GM18502 (cell line): ENCODE measurements around the gene ATP6V1G2.
"Not testable (repeated sequence)": the region's sequence is repeated elsewhere in the genome, so short reads cannot be mapped to it uniquely, and the experiment has no call there.

Experiments used
- ATAC-seq: cut with Tn5 transposase; IDR thresholded peaks from one replicate; pipeline ENCODE4 v1.9.1; 2021; ENCODE audit warnings: mild to moderate bottlenecking; ENCODE audit not compliant: unreplicated experiment, poor library complexity

ATP6V1G2 gene

DNA sequence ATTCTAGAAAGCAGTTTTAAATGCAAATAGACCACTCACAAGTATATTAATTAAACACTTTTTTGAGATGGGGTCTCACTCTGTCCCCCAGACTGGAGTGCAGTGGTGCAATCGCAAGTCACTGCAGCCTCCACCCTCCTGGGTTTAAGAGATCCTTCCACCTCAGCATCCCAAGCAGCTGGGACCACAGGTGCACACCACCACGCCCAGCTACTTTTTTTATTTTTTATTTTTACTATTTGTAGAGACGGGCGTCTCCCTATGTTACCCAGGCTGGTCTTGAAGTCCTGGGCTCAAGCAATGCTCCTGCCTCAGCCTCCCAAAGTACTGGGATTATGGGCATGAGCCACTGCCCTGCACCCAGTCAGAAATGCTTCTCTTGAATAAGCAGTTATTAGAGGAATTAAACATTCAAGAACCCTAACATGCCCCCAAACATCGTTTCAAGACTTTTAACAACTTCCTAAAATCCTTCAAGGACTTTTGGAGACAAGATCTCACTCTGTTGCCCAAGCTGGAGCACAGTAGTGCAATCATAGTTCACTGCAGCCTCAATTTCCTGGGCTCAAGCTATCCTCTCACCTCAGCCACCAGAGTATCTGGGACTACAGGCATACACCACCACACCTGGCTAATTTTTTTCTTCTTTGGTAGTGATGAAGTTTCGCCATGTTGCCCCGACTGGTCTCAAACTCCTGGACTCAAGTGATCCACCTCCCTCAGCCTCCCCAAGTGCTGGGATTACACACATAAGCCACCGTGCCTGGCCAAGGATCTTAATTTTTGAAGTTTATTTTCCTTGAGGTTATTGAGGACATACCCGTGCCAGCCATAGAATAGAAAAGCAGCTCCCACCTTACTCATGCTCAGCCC lies 14.4 kb downstream of the ATP6V1G2 start:
- no peak for ATAC-seq

DNA sequence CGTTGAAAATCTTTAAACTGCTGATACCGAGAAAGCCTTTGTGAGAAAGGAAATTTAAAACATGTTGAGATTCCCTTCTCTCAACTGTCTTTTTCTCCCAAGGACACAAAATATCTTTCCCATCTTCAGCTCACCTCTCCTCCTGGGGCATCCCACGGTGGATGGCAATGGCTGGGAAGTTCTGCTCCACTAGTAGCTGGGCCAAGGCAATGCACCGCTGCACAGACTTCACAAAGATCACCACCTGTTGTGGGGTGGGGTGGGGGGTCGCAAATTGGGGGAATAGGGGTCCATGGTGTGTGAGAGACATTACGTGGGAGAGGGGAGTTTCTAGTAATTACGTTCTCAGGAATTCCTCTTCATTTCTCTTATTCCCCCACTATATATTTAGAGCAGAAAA lies 15.2 kb downstream of the ATP6V1G2 start:
- ATAC-seq, result no peak

DNA sequence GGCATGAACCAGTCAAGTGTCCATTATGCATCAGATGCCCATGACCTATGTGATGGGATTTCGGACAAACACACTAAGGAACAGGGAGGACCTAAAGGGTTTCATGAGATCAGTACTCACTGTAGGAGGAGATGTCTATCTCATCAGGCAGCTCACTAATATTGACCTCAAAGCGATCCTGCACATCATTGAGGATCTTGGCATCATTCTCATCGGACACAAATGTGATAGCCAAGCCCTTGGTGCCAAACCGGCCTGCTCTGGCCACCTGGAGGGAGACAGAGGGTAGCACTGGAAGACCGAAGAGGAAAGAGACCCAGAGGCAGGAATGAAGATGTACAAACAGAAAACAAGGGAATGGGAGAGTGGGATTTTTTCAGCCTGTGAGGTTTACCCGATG lies 15.7 kb downstream of the ATP6V1G2 start:
- ATAC-seq, result no peak

DNA sequence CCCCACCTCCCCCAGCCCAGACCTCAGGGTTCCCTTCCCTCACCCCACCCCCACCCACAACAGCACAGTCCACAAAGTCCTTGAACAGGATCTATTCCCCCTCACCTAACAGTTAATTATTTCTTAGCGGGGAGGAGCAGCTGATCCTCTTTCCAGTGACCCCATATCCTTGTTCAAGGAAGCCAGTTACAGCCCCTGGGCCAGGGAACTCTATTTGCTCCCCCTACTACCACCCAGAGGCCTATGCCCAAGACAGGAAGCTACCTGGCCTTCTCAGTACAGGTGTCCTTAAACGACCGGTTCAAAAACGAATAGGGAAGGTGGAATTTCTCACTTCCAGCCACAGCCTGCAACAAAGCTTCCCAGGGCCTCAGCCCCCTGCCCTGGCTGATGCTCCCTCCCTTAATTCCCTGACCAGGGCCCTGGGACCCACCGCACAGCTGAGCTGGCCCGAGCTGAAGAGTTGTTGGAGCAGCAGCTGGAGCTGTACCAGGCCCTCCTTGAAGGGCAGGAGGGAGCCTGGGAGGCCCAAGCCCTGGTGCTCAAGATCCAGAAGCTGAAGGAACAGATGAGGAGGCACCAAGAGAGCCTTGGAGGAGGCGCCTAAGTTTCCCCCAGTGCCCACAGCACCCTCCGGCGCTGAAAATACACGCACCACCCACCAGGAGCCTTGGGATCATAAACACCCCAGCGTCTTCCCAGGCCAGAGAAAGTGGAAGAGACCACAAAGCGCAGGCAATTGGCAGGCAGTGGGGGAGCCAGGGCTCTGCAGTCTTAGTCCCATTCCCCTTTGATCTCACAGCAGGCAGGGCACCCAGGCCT lies 16.9 kb downstream of the ATP6V1G2 start:
- no peak for ATAC-seq

DNA sequence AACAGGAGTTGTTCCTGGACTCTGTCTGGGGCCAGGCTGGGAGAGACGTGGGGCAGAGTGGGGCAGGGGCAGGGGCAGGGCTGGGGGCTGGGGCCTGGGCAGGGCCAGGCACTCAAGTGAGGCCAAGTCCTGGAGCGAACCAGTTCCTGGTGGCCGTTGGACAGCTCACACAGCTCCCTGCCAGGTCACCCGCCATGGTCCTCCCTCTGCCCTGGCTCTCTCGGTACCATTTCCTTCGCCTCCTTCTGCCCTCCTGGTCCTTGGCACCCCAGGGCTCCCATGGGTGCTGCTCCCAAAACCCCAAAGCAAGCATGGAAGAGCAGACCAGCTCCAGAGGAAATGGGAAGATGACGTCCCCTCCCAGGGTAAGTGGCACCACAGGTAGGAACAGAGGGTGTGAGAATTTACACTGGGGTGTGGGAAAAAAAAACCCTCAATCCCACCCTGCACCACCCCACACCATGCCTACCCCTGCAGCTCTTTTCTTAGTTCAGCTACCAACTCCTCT lies 17.5 kb downstream of the ATP6V1G2 start, which contains the start of gene MCCD1:
MCCD1 (plus strand) TSS at position 142 of the 508 bp plus-strand sequence; CDS start at position 195, 53 bp downstream.
- no peak for ATAC-seq

DNA sequence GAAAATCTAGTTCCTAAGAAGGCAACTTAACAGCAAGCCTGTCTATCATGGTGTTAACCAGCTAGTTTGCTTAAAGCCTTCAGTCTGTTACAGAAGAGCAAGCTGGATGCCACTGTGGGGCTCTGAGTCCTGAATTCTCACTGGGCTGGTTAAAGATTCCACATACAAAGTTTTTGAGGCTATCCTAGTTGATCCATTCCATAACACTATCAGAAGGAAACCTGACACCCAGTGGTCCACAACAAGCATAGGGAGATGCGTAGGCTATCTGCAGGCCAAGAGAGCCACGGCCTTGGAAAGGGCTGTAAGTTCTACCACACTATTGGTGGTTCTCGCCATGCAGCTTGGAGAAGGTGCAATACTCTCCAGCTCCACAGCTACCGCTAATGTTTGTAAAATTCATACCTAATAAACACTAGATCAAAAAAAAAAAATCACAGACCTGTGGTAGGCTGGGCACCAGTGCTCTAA lies 18.1 kb downstream of the ATP6V1G2 start:
- no peak for ATAC-seq

DNA sequence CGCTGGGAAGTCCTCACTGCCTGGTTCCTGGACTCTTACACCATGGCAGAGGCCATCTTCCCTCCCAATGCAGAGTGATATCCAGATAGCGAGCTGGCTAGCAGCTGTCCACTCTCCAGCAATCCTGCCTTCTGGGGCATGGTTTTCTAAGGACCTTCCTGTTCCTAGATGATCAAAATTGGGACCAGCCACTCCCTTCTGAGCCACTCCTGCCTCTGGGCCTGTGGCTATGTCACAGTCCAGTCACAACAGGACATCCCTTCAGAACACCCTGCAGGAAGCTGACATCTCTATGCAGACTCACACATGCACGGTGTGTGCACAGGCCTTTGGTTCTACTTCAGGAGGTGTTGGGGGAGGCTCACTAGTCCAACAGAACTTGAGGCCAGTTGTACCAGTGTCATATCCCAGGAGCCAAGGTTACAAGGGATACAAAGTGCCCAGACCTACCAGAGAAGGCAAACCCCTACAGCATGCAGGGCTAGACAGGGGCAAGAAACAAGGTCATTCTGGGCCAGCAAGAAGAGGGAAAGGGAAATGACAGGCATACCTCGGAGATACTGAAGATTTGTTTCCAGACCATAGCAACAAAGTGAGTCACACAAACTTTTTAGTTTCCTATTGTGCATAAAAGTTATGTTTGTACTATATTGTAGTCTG lies 20.3 kb downstream of the ATP6V1G2 start:
- no peak for ATAC-seq

DNA sequence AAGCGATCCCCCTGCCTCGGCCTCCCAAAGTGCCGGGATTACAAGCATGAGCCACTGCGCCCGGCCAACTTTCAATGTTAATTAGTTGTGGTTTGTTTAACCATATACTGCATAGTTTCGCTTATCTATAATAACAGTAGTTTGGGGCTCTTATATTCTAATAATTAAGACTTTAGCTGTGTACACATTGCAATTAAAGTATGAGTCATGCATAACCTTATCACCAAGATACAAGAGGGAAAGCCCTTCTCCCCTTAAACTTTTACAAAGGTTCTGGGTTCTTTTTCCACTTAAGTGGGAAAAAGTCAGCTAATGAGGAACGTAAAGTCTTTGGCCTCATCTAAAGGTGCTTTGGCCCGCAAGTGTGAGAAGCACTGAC lies 20.9 kb downstream of the ATP6V1G2 start:
- ATAC-seq, result no peak

DNA sequence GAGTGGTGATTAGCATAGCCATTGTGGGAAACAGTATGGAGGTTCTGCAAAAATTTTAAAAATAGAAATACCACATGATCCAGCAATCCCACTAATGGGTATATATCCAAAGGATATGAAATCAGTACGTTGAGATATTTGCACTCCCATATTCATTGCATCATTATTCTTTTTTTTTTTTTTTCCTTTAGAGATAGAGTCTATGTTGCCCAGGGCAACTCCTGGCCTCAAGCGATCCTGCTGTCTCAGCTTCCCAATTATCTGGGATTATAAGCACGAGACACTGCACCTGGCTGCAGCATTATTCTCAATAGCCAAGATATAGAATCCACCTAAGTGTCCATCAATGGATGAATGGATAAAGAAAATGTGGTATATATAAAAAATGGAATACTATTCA lies 24.6 kb downstream of the ATP6V1G2 start:
- ATAC-seq, result no peak

DNA sequence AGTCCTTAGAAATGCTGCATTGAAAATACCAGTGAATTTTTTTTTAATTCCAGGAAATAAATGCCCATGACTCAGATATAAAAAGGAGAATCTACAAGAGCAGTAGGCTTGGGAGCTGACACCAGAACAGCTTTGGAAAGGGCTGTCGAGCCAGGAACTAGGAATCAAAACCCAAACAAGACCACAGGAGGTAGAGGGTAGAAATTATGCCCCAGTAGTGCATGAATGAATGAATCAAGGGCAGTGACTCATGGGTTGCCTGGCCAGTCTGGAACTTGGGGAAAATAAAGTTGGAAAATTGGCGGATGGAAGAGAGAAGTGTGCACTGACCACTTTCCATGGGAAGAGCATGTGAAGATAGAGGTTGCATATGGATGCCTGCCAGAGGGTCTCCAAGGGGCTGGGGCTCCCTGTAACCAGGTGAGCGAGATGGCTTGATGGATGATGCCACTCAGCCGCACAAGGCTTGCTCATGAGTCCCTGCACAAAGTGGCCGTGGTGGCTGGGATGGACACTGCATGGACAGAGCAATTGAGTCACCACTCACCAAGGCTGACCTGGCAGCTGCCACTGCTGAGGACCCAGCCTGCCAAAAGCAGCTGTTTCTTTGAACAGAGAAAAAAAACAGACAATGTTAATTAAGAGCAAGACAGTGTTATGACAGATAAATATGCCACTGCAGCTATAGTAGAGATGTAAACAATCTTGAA lies 32.8 kb downstream of the ATP6V1G2 start:
- no peak for ATAC-seq

DNA sequence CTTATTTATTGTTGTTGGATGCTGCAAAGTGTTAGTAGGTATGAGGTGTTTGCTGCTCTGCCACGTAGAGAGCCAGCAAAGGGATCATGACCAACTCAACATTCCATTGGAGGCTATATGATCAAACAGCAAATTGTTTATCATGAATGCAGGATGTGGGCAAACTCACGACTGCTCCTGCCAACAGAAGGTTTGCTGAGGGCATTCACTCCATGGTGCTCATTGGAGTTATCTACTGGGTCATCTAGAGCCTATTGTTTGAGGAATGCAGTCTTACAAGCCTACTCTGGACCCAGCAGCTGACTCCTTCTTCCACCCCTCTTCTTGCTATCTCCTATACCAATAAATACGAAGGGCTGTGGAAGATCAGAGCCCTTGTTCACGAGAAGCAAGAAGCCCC lies 36.4 kb downstream of the ATP6V1G2 start:
- no peak for ATAC-seq

DNA sequence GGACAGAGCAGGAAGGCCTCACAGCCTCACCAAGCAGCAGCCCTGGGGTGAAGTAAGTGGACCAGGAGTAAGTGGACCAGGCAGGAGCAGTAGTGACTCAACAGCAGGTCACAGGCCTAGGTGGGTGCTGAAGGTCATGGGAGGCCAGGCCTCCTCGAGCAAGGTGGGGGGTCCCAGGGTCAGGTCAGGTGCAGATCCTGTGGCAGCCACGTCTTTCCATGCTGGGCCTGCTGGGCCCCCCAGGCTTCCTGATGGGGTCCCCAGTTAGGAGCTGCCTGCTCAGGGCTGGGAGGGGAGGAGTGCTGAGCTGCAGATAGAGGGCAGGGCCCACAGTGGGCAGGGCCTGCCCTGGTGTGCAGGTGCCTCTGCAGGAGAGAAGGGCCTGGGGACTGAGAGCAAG lies 37.4 kb downstream of the ATP6V1G2 start:
- not testable (repeated sequence) for ATAC-seq

DNA sequence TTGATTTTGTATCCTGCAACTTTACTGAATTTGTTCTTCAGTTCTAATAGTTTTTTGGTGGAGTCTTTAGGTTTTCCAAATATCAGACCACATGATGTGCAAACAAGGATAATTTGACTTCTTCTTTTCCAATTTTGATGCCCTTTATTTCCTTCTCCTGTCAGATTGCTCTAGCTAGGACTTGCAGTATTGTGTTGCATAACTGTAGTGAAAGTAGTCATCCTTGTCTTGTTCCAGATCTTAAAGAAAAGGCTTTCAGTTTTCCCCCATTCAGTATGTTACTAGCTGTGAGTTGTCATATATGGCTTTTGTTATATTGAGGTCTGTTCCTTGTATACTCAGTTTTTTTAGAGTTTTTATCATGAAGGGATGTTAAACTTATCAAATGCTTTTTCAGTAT lies 43.8 kb downstream of the ATP6V1G2 start:
- ATAC-seq, result no peak

DNA sequence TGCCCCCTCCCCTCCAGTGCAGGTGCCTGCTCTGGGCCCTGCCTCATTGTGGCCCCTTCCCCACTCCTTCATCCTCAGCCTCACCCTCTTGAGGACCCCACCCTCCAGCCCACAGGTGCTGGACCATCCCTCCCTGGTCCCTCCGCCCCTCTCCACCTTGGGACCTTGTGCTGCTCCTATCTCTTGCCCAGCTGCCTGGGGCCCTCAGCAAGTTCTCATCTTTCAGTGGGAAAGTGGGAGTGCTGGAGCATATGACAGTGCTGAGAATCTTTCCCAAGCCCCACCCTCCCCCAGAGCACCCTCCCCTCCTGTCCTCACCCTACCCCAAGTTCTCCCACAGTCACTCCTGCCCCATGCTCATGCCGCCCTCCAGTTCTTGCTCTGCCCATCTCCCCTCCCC lies 46.8 kb downstream of the ATP6V1G2 start:
- not testable (repeated sequence) for ATAC-seq

DNA sequence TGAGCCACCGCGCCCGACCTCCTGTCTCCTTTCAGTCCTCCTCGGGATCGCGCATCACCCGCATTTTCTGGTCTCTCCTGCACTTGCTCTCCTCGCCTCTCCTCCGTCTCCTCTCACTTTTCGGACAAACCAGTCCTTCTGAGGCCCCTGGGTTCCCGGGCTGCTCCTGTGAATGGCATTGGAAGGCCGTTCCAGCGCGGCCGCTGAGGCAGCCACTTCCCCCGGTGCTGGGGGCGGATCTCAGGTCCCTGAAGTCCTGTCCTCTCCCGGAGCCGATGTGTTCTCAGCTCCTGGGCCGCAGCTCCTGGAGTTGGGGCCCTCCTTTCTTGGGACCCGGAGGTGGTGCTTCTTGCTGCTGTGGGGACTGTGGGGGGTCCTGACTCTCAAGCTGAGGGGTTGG lies 47.7 kb downstream of the ATP6V1G2 start:
- no peak for ATAC-seq

DNA sequence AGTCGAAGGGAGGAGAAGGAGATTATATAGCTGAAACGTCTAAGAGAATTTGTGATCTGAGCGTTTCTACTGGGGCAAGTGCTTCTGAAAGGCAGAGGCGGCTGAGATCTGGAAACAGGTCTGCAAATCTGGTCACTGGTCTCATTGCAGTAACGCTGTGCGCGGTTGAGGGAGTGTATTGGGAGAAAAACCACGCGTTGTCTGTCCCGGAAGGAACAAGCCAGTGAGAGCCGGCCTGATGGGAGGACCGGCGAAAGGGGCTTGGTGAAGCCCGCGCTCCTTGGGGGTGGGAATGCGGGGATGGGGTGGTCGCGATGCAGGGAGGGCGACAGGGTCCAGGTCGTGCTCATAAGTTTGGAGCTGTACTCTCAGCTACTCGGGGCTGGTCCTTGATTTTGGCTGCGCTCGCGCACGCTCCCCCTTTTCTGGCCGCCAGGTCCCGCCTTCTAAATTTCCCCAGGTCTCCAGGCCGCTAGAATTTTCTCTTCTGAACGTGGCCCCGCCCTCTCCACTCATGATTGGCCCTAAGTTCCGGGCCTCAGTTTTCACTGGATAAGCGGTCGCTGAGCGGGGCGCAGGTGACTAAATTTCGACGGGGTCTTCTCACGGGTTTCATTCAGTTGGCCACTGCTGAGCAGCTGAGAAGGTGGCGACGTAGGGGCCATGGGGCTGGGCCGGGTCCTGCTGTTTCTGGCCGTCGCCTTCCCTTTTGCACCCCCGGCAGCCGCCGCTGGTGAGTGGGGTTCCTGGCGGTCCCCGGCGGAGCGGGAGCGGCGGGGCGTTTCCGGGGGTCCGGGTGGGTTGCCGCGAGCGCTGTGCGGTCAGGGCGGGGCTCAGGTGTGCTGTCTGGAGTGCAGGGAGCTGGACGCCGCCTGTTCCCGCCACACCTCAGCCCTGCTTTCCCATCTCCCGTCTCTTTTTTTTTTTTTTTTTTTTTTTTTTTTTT lies 48.6 kb downstream of the ATP6V1G2 start, which contains the start of gene MICB:
MICB (plus strand) TSS at position 615 of the 946 bp plus-strand sequence; CDS start at position 664, 49 bp downstream.
- peak; percentile 51 for ATAC-seq

DNA sequence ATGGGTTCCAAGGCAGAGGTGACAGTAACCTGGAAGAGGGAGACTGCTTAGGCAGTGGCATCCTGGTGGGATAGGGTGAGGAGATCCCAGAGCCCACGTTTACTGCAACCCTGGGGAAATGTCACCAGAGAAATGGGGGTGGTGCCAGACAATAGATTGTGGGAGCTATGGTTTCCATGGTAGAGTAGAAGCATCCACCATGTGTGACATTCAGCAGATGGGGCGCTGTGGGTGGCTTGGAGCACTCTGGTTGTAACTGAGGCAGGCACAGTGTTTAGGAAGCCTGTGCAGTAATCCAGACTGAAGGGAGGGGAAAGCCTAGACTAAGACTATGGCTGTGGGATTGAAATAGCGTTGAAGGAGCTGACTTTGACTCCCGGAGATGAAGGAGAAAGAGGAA lies 49.6 kb downstream of the ATP6V1G2 start:
- not testable (repeated sequence) for ATAC-seq

DNA sequence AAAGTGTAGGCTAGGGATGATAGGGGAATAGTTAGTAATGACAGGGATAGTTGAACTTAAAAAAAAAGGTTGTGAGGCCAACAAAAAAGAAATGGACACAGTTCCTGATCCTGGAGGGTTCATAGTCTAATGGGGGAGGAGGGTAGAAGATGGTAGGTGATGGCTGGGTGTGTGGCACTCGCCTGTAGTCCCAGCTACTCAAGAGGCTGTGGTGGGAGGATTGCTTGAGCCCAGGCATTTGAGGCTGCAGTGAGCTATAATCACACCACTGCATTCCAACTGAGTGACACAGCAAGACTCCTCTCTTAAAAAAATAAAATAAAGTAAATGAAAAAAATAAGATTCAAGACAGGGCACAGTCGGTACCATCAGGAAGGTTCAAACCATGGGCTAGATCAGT lies 50.8 kb downstream of the ATP6V1G2 start:
- no peak for ATAC-seq
